HG02798 (cell line): Measurements from ENCODE around the gene LOXL1.

Experiments
- ATAC-seq: cut with Tn5 transposase; IDR thresholded peaks from one replicate; pipeline ENCODE4 v1.9.1; 2021; ENCODE audit warnings: mild to moderate bottlenecking; ENCODE audit not compliant: unreplicated experiment, poor library complexity

Gene LOXL1

GRCh38 chr15:73921254-73921925 is 4.9 kb upstream of the LOXL1 start:
- ATAC-seq, result no peak

- ATAC-seq, result no peak
These were observed 3.8 kb upstream of the LOXL1 start for GRCh38 chr15:73922186-73923151.

GRCh38 chr15:73923156-73923487 is 3.1 kb upstream of the LOXL1 start:
- ATAC-seq, result no peak

- no peak for ATAC-seq
These were observed 2.6 kb upstream of the LOXL1 start for GRCh38 chr15:73923488-73924164.

GRCh38 chr15:73924171-73924921 is 1.9 kb upstream of the LOXL1 start:
- ATAC-seq, result no peak

GRCh38 chr15:73925848-73926218 is 429 bp upstream of the LOXL1 start:
- no peak for ATAC-seq

GRCh38 chr15:73927003-73927475 is 777 bp downstream of the LOXL1 start:
- ATAC-seq, result no peak

- no peak for ATAC-seq
These were observed 1.4 kb downstream of the LOXL1 start for GRCh38 chr15:73927476-73928240.

GRCh38 chr15:73928241-73928579 is 1.9 kb downstream of the LOXL1 start:
- ATAC-seq, result no peak

- no peak for ATAC-seq
These were observed 2.8 kb downstream of the LOXL1 start for GRCh38 chr15:73928971-73929627.

- no peak for ATAC-seq
These were observed 4.1 kb downstream of the LOXL1 start for GRCh38 chr15:73930371-73930770.

GRCh38 chr15:73930790-73931281 is 4.6 kb downstream of the LOXL1 start:
- ATAC-seq, result no peak

- no peak for ATAC-seq
These were observed 5.2 kb downstream of the LOXL1 start for GRCh38 chr15:73931441-73931840.

GRCh38 chr15:73932381-73933191 is 6.3 kb downstream of the LOXL1 start:
- no peak for ATAC-seq

GRCh38 chr15:73934281-73934680 is 8.0 kb downstream of the LOXL1 start:
- ATAC-seq, result no peak

- no peak for ATAC-seq
These were observed 9.3 kb downstream of the LOXL1 start for GRCh38 chr15:73935547-73935946.

GRCh38 chr15:73936181-73936580 is 9.9 kb downstream of the LOXL1 start:
- ATAC-seq, result no peak

GRCh38 chr15:73936588-73937290 is 10.5 kb downstream of the LOXL1 start:
- ATAC-seq, result no peak
